HG03558 (cell line): ENCODE data around the gene GOSR2.

Experiments
- ATAC-seq: cut with Tn5 transposase; IDR thresholded peaks from one replicate; pipeline ENCODE4 v1.9.1; 2021; ENCODE audit warnings: moderate number of reproducible peaks; ENCODE audit not compliant: unreplicated experiment; ENCODE audit errors: extremely low read depth

GOSR2 gene

DNA sequence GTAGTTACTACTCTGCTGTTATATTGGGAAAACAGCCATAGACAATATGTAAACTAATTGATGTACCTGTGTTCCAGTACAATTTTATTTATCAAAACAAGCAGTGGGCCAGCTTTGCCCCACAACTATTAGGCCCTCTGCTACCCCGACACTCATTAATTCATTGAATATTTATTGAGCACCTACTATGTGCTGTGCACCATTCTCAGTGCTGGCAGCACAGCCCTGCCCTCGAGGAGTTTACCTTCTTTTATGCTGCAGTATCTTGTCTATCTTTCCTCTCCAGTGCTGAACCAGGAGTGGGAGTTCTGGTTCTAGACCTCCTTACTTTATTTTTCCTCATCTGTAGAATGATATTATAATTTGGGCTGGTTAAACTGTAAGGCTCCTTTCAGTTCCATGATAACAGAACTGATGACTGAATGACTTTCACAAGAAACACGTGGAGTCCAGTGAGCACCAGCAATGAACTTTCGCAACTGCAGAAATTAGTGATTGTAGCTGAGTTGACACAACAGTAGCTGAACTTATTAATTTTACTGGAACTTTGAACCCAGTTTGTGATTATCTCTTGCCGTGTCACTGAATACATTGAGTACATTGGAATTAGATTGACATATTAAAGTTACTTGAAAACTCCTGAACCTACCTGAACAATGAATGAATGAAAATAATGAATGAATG lies 2.4 kb downstream of the GOSR2 start:
- no peak for ATAC-seq

DNA sequence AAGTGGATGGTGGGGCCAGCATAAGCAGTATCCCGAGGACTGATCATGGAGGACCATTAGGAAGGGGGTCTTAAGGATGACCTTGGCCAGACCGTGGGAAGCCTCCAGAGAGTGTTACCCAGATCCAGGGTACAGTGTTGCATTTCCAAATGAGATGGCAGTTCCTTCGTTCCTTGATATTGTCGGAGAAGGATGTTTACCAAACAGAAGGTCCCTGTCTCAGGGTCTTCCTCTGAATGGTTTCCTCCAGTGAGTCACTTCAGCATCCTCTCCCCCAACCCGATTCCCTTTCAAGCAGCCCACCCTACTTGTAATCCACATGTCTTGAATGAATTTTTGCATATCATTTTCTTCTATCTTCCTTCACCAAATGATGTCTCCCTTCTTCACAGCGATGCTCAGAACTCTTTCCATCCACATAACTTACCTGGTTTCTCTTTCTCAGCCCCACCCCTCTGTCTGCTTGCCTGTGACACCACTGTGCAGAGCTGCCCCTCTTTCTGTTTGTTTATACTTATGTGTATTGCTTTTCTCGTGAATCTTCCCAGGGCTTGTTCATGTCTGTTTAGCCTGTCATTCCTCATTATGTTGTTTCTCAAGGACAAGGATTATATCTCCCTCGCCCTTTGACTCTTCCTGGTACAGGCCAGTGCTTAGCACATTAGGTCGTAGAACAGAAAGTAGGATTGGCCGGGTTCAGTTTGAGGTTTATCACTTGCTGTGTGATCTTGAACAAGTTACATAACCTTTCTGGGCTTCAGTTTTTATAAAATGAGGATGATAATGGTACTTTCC lies 5.7 kb downstream of the GOSR2 start:
- no peak for ATAC-seq

DNA sequence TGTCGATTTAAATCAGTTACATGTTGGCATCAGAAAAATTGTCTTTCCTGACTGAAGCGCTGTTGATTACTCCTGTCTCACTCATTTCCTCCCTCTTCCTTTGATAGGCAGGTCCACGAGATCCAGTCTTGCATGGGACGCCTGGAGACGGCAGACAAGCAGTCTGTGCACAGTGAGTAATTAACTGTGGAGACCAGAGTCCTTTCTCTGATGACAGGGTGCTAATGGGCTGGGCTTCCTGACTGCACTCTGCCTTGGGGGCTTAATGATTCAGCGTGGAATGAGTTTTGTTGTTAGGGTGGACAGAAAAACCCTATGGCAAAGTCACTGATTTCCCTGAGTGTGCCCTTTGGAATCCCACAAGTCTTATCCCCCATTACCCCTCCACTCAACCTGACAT lies 6.5 kb downstream of the GOSR2 start:
- ATAC-seq, result no peak

DNA sequence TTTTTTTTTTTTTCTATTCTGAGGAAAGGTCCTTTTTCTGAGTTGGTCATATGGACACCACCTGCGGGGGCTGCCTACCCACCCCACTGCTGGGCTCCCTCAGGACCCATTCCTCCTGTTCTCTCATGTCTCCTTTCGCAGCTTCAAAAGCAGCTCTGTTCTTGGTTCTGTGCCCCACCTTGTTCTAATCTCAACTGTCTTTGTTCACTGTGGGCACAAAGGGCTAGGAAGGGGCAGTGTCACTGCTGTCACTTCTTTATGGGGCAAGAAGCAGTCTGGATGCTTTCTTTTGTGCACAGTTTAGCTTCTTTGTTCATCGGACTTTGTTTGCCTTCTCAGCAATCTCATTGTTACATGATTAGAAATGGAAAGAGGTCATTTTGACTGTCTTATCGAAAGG lies 7.1 kb downstream of the GOSR2 start:
- ATAC-seq, result no peak

DNA sequence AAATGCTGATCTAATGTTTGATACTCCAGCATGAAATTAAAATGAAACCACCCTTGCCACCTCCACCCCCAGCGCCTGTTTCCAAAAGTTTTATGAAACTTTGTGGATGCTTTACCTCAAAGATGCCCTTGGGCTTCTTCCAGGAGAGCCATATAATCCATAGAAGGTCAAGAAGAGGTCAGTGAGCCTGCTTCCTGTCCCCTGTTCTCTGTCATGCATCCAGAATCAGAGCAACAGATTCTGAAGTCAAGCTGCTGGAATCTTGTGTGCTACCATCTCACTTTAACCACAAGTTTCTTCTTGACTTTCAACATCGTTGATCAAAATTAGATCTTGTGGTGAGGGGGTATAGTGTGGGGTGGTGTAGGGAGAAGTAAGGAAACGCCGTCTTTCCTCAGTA lies 8.6 kb downstream of the GOSR2 start:
- ATAC-seq, result no peak

DNA sequence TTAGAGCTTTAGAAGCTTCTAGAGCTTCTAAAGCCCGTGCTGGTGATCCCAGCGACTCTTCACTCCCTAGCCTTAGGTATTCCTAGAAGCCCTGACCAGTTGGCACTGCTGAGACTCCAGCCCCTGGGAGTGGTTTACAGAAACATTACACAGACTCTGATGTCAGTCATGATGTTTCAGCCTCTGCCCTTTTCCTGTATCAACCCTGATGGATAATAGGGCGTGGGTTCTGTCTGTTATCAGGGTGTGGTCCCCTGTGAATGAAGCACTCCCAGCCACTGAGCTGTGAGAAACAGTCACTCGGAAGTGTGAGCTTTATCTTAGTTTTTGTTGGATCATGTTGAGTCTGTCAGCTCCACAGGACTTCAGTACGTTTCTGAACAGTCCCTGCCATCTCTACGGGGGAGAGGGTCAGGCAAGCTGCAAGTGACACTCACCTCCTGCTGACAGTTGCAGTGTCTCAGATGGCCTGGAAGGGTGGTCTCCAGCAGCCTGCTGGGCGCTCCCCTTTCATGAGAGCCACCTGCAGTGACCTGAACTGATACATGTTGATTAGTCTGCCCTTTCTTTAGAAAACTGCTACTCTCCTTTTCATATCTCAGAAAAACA lies 12.8 kb downstream of the GOSR2 start:
- ATAC-seq, result no peak

DNA sequence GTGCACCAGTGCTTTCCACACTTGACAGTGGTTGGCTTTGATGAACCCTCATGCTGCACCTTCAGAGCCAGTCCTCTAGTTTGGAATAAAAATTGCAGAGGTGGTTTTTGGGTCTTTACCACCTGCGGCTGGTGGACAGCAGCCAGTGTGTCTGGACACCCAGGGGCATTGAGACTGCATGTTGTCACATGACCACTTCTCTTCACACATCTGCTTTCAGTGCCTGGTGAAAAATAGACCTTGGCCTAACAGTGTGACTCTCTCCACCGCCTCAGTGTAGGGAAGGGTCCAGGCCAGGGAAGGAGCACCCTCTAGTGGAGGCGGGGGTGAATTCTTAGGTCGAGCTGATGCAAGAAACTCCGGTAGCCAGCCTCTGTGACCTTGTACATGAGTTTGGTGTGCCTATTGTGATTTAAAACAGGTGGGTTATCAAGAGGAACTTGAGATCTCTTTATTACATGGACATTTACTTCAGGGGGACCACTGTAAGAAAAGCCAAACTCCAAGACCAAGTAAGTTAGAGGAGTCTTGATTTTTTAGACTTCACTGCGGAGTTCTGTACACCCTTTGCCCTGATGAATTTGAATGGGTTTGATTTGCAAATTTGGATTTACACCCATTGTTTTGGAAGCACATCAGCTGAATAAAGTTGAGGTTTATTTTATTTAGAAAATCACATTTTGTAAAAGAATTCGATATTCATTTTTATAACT lies 17.9 kb downstream of the GOSR2 start:
- no peak for ATAC-seq

DNA sequence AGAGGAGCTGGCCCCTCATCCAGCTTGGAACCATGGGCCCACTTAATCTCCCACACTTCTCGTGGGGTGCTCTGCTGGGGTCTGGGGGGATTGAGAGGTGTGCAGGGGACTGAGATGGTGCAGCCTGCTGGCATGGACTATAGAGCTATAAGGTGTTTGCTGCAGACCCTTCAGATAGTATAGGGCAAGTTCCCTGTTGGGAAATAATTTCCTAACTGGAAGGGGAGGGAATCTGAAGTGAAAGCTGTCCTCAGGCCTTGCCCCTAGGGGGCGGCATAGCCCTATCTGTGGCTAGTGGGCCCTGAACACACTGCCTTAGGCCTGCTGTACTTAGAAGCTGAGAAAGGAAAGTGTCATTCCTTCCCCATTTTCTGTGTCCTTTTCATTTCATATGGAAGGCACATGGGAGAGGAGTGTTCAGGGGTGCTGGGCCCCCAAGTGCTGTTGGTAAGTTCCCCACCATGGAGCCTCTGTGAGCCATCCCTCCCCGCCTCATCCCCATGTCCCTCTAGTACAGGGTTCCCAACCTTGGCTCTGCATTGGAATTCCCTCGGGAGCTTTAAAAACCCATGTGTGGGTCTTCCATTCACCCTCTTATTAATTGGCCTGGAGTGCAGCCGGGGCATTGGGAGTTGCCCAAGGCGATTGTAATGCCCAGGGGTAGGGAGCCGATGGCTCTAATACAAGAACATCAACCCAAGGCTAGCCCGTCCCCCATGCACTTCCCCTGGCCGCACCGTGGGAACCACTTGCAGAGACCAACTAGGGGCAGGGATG lies 19.7 kb downstream of the GOSR2 start:
- ATAC-seq, result no peak

DNA sequence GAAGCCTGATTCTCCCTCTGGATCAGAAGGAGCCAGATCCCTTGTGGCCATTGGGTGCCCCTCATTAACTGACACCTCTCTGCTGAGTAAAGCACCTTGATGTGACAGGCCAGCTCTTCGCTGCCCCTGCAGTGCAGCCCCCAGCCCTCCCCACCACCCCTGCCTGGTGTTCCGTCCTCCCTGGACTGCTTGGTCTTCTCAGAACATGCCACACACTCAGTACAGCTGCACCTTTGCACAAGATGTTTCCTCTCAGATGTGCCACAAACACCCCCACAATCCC lies 20.2 kb downstream of the GOSR2 start:
- ATAC-seq, result no peak

DNA sequence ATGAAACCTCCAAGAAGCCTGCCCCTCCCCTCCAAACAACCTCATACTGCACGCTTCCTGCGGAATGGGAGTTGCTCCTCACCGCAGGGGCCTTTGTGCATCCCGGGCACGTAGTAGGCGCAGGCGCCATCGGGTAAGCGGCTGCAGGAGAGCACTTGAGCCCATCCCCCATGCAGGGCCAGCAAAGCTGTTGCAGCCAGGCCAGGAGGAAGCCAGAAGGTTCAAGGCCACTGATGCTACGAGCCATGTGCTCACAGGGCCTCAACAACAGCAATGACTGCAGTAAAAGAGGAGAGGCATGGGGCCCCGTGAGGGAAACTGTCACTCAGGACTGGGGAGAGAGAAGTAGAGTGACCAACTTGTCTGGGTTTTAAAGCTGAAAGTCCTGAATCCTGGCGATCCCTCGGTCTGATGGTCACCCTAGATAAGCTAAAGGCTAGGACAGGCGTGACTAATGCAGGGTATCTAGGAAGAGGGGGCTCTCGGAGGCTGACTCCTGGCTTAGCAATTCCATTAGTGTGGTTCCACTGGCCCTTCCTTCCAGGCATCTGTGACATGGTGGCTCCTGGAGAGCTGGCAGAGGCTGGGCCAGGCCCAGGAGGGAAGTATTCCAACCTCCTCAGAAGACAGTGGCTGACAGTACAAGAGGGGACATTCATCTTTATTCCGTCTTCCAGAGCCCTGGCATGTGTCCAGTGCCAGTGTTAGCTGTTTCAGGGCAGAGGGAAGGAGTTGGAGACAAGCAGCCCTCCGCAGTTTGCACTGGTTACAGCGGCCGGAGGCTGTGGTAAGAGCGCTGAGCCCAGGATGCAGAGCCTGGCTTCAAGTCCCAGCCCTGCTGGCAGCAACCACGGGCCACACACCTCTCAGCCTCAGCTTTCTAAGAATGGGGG lies 20.8 kb downstream of the GOSR2 start:
- no peak for ATAC-seq

DNA sequence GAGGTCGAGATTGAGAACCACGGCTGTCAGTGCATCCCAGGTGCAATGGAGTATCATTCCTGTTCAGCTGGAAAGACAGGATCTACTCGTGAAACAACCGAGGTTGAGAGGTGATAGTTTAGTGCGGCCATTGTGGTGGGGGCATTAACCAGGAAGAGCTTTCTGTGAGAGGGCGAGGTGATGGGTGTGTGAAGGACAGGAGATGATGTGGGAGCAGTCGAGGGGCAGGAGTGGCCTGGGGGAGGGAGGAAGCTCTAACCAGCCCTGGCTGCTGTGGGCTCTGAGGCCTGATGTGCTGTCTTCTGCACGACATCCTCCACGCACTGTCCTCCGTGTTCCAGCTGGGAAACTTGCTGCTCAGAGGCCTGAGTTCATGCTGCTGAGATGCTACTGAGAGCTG lies 22.0 kb downstream of the GOSR2 start:
- no peak for ATAC-seq

DNA sequence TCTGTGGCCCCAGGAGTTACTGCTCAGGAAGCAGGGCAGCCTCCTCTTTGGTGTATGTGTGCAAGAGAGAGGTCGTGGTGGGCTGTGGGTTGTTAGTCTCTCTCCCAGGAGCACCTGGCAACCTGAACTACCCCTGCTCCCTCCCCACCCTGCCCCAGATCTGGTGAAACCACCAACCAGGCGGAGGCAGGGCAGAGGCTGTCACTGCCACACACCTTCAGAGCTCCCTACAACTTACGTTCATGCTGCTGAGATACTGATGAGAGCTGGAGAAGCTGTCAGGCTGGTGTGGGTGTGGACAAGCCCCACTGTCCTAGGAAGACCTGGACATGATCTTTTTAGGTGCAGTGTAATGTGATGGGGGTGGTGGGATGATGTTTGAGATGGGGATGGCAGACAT lies 24.3 kb downstream of the GOSR2 start:
- ATAC-seq, result no peak

DNA sequence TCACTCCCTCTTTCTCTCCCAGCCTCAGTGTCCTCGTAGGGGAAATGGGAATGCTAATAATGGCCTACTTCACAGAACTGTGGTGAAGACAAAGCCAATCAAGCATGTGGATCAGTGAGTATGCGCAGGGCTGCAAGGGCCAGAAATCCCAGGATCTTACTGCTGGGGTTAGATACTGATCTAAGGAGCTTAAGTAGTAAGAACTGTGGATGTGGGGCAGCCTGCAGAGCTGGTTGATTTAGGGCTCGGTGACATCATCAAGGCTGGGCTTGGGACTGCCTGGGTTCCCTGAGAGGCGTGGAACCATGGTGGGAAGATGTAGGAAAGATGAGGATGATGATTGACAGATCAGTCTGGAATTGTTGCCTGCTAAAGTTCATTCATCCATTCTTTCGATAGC lies 25.6 kb downstream of the GOSR2 start:
- ATAC-seq, result no peak

DNA sequence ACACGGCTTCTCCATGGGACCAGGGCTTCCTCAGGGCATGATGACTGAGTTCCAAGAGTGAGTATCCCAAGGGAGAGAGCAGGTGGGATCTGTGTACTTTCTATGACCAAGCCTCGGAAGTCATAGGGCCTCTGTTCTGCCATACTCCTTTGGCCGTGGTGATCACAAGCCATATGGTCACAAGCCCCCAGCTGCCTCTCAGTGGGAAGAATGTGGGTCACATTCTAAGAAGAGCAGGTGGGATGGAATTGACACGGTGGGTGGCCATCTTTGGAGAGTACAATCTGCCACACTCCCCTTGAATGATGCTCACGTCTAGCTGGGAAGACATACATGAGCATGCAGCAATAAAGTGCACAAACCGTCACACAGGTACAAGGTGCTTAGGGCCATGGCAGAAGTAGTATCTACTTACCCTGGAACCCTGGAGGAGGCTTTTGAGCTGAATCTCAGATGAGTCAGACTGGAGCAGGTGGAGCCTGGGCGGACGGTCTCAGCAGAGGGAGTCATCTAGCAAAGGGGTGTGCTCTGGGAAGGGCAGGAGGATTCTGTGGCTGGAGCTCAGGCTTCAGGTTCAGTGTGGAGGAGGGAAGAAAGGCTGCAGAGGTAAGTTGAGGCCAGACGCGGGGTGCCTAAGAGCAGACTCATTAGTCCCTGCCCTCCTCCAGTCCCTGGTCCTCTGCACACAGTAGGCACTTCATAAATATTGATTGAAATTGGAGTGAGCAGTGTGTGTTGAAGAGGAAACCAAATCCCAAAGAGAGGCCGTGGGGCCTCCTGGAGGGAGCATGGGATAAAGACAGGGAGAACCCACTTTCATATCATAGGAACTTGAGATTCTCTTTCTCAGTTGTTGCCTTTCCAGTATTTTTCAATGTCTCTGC lies 26.6 kb downstream of the GOSR2 start:
- no peak for ATAC-seq

DNA sequence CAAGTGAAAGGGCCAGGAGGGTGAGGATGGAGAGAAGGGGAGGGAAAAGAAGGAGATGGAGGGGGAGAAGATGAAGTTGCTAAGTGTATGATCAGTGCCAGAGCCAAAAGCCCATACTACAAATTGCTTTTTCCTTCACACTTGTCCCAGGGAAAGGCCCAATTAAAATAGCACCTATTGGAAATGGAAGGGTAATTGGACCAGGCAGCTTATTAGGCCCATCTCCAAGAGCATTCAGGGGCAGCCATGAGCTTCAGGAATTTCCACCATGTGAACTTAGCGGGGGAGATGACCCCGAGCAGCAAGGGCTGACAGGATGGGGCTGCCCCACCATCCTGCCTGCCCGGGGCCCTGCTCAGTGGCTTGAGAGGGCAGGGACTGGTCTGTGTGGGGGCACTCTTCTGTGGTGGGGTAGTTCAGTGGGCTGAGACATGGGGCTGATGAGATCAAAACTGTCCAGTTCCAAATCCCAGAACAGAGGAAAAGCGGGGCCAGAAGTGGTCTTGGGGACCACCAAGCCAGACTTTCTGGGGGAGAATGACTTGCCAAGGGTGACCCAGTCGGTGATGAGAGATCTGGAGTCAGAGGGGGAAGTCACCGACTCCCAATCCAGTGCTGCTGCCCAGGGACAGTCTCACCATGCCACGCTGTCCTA lies 27.5 kb downstream of the GOSR2 start:
- ATAC-seq, result no peak

DNA sequence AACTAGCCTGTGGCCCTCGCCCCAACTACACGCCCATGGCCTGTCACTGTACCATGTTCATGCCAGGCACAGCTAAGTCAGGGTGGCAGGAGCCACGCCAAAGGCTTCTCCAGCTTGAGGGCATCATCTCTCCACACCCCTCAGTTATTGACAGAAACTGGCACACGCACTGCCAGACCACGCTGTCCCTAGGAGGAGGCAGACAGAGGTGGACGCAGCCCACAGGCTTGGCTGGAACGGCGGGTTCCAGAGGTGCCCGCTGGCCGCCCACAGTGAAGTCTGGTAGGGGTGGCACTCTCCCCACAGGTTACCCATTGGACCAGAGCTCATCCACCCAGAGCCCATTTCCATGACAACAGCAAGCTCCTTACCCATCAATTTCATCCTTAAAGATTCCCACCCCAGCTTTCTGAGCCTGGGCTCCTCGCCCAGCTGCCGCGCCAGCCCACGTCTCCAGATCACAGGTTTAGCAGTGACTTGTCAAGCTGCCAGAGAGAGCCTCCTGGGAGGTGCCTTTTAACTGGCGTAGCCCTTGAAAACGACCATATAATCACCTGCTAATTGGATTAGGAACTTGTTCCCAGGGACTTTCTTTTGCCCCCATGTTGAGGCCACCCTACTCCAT lies 28.1 kb downstream of the GOSR2 start:
- no peak for ATAC-seq

DNA sequence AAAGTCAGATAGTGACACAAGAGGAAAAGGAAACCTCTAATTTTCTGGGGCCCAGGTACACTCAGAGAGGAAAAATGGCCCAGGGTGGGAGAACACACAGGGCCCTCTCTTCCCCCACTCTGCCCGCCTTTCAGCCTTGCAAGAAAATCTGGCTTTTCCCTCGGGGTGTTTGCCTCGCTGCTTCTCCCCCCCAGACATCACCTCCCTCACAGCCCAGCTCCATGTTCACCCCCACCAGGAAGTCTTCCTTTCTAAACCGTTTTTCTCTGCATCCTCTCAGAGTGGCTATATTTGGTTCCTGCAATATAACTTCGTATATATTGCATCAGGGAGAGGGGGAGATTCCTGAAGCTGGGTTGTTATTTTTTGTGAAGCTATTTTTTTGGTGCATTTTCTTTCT lies 28.7 kb downstream of the GOSR2 start:
- ATAC-seq, result no peak

DNA sequence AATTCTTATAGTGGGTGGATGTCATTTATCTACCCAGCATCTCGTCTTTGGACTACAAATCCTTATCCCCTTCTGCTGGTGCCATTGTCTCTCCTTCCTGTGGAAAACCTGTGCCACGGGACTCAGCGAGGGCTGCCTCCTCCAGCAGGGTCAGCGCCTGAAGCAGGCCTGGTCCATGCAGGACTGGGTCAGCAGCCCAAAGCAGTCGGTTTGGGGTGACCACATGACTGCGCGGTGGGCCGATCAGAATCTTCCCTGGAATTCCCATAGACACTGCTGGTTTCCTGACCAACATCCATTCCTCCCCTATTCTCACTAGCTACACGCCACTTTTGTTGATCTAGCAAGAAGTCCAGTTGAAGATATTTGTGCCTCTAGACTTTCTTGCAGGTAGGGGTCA lies 29.2 kb downstream of the GOSR2 start:
- ATAC-seq, result no peak
